HepG2 (cell line): ENCODE data around the gene NCOA7. TPM values are rescaled to one million over a fixed set of nuclear protein-coding genes. Genes with fewer than 3 reads are reported as not detected.

Source experiments
- HMG20B ChIP-seq: conservative IDR thresholded peaks from 2 replicates; pipeline ENCODE4 v1.6.1; 2016; ENCODE audit warnings: missing genetic modification reagents, missing compliant biosample characterization
- KLF12 ChIP-seq: sonication (generic); formaldehyde crosslinking; IDR thresholded peaks from 2 replicates; pipeline ENCODE4 v1.4.0; 2020; ENCODE audit warnings: missing genetic modification reagents, borderline replicate concordance
- KLF9 ChIP-seq: IDR thresholded peaks from 2 replicates; pipeline ENCODE4 v1.6.1; 2016; ENCODE audit warnings: low read depth
- MAX ChIP-seq: IDR thresholded peaks from 2 replicates; pipeline ENCODE4 v1.6.1; 2012; ENCODE audit warnings: inconsistent platforms
- NCOR1 ChIP-seq: fragments of 200-600 bp; sonication (generic); IDR thresholded peaks from 2 replicates; pipeline ENCODE4 v1.7.0; 2017; ENCODE audit warnings: antibody characterized with exemption, low read length, borderline replicate concordance
- NFE2 ChIP-seq: sonication (generic); formaldehyde crosslinking; IDR thresholded peaks from 2 replicates; pipeline ENCODE4 v1.4.0; 2020; ENCODE audit warnings: missing genetic modification reagents
- NR2F6 ChIP-seq, 2 experiments: IDR thresholded peaks; 2 replicates each; pipeline ENCODE4 v1.6.1; 2016; ENCODE audit warnings: antibody characterized with exemption in 1 of 2, mild to moderate bottlenecking in 1 of 2
- ONECUT2 ChIP-seq: sonication (generic); formaldehyde crosslinking; IDR thresholded peaks from 2 replicates; pipeline ENCODE4 v1.4.0; 2020; ENCODE audit warnings: missing genetic modification reagents
- SALL1 ChIP-seq: sonication (generic); formaldehyde crosslinking; IDR thresholded peaks from 2 replicates; pipeline ENCODE4 v1.8.0; 2022; ENCODE audit warnings: mild to moderate bottlenecking, missing genetic modification reagents
- TFE3 ChIP-seq: IDR thresholded peaks from 2 replicates; pipeline ENCODE4 v1.6.1; 2016
- ZNF101 ChIP-seq: sonication (generic); formaldehyde crosslinking; IDR thresholded peaks from 2 replicates; pipeline ENCODE4 v1.4.0; 2020; ENCODE audit warnings: mild to moderate bottlenecking, low read depth, missing genetic modification reagents, borderline replicate concordance
- ZNF124 ChIP-seq: sonication (generic); formaldehyde crosslinking; IDR thresholded peaks from 2 replicates; pipeline ENCODE4 v1.4.0; 2020; ENCODE audit warnings: missing genetic modification reagents
- ZNF24 ChIP-seq: fragments of 450-650 bp; IDR thresholded peaks from 2 replicates; pipeline ENCODE4 v1.6.1; 2017; ENCODE audit warnings: antibody characterized with exemption, mild to moderate bottlenecking
- ZNF263 ChIP-seq: sonication (generic); formaldehyde crosslinking; IDR thresholded peaks from 2 replicates; pipeline ENCODE4 v1.4.0; 2020; ENCODE audit warnings: missing genetic modification reagents
- ZNF761 ChIP-seq: sonication (generic); formaldehyde crosslinking; conservative IDR thresholded peaks from 2 replicates; pipeline ENCODE4 v1.4.0; 2020; ENCODE audit warnings: mild to moderate bottlenecking, missing genetic modification reagents
- ZNF839 ChIP-seq: sonication (generic); formaldehyde crosslinking; IDR thresholded peaks from 2 replicates; pipeline ENCODE4 v1.4.0; 2020; ENCODE audit warnings: missing genetic modification reagents, mild to moderate bottlenecking, borderline replicate concordance
- ZSCAN20 ChIP-seq: sonication (generic); formaldehyde crosslinking; IDR thresholded peaks from 2 replicates; pipeline ENCODE4 v1.4.0; 2020; ENCODE audit warnings: missing genetic modification reagents, mild to moderate bottlenecking, borderline replicate concordance
- polyA plus RNA-seq, 8 experiments: library from polyadenylated mRNA; depleted of rRNA in 3 of 8; stranded (reverse) in 7 of 8; unstranded in 1 of 8; fragments of >200 nt; fragmentation: Illumina TruSeq in 4 of 8; extraction: Trizol in 4 of 8; gene quantifications; 2 replicates each; pipeline versions ENCODE4 v1.2.1 to v1.2.3, GENCODE V29; 2011 to 2016; ENCODE audit warnings: low read depth in 4 of 8, missing spikeins in 1 of 8, mixed read lengths in 1 of 8; ENCODE audit not compliant: insufficient read depth in 1 of 8
- total RNA-seq, 5 experiments: library from RNA; depleted of rRNA; stranded (reverse); fragments of >200 nt; fragmentation: Illumina TruSeq; extraction: Trizol; gene quantifications; 2 replicates each; pipeline ENCODE4 v1.2.3, GENCODE V29; 2016; ENCODE audit warnings: low read depth in 1 of 5
- TF ChIP-seq, protein P1 (sequence below): sonication (generic); formaldehyde crosslinking; conservative IDR thresholded peaks from 2 replicates; pipeline ENCODE4 v1.4.0; 2020; ENCODE audit warnings: mild to moderate bottlenecking, missing genetic modification reagents, moderate library complexity
- TF ChIP-seq, protein P2 (sequence below), 2 experiments: fragments of 450-650 bp in 1 of 2; sonication (generic) in 1 of 2; formaldehyde crosslinking; IDR thresholded peaks; 2 replicates each; pipeline versions ENCODE4 v1.5.0 to v1.8.0; 2020 to 2022; ENCODE audit warnings: mild to moderate bottlenecking in 1 of 2, missing genetic modification reagents in 1 of 2
- TF ChIP-seq, protein P3 (sequence below): sonication (generic); formaldehyde crosslinking; IDR thresholded peaks from 2 replicates; pipeline ENCODE4 v1.4.0; 2020; ENCODE audit warnings: missing genetic modification reagents

The NCOA7 gene
- total and polyA plus RNA-seq, 2 of the 13 experiments (the other 11 are each of a cell fraction or from before 2014, with no cell fraction given): 13.6 to 20.8 TPM

- TF ChIP-seq, protein P1, sequence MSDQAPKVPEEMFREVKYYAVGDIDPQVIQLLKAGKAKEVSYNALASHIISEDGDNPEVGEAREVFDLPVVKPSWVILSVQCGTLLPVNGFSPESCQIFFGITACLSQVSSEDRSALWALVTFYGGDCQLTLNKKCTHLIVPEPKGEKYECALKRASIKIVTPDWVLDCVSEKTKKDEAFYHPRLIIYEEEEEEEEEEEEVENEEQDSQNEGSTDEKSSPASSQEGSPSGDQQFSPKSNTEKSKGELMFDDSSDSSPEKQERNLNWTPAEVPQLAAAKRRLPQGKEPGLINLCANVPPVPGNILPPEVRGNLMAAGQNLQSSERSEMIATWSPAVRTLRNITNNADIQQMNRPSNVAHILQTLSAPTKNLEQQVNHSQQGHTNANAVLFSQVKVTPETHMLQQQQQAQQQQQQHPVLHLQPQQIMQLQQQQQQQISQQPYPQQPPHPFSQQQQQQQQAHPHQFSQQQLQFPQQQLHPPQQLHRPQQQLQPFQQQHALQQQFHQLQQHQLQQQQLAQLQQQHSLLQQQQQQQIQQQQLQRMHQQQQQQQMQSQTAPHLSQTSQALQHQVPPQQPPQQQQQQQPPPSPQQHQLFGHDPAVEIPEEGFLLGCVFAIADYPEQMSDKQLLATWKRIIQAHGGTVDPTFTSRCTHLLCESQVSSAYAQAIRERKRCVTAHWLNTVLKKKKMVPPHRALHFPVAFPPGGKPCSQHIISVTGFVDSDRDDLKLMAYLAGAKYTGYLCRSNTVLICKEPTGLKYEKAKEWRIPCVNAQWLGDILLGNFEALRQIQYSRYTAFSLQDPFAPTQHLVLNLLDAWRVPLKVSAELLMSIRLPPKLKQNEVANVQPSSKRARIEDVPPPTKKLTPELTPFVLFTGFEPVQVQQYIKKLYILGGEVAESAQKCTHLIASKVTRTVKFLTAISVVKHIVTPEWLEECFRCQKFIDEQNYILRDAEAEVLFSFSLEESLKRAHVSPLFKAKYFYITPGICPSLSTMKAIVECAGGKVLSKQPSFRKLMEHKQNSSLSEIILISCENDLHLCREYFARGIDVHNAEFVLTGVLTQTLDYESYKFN (CRISPR knock-in tag): 0 out of 2 replicates have a peak, but pooled peaks have one; percentile 9
- TF ChIP-seq NCOR1 (peak; percentile 82; the same call in 1 of the 2 replicates), ZNF761 (CRISPR knock-in tag) (no peak; the same call in 1 of the 2 replicates), ONECUT2 (CRISPR knock-in tag) (no peak; the same call in 1 of the 2 replicates), ZNF101 (no peak; the same call in 1 of the 2 replicates), KLF12 (CRISPR knock-in tag) (peak; percentile 93; the same call in 1 of the 2 replicates), NFE2 (CRISPR knock-in tag) (no peak), TFE3 (CRISPR knock-in tag) (peak; percentile 33; the same call in 1 of the 2 replicates), SALL1 (peak; percentile 69), KLF9 (peak; percentile 94; the same call in 1 of the 2 replicates), HMG20B (CRISPR knock-in tag) (peak; percentile 51; the same call in 1 of the 2 replicates), ZNF124 (CRISPR knock-in tag) (peak; percentile 89; the same call in 1 of the 2 replicates), NR2F6 (IDR thresholded peaks at IDR 0.05) (peak; percentile 41; the same call in 1 of the 2 replicates), NR2F6 (CRISPR knock-in tag; IDR thresholded peaks at IDR 0.05) (no peak), MAX (no peak), ZNF839 (CRISPR knock-in tag) (no peak), ZNF24 (peak; percentile 100), ZNF263 (CRISPR knock-in tag) (0 out of 2 replicates have a peak, but pooled peaks have one; percentile 37), ZSCAN20 (CRISPR knock-in tag) (peak; percentile 86; the same call in 1 of the 2 replicates)
- TF ChIP-seq, protein P2, sequence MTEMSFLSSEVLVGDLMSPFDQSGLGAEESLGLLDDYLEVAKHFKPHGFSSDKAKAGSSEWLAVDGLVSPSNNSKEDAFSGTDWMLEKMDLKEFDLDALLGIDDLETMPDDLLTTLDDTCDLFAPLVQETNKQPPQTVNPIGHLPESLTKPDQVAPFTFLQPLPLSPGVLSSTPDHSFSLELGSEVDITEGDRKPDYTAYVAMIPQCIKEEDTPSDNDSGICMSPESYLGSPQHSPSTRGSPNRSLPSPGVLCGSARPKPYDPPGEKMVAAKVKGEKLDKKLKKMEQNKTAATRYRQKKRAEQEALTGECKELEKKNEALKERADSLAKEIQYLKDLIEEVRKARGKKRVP (CRISPR knock-in tag; IDR thresholded peaks at IDR 0.05): peak in 1 of 2 experiments; percentile 36; a peak in 1 of 4 replicates
- TF ChIP-seq, protein P3, sequence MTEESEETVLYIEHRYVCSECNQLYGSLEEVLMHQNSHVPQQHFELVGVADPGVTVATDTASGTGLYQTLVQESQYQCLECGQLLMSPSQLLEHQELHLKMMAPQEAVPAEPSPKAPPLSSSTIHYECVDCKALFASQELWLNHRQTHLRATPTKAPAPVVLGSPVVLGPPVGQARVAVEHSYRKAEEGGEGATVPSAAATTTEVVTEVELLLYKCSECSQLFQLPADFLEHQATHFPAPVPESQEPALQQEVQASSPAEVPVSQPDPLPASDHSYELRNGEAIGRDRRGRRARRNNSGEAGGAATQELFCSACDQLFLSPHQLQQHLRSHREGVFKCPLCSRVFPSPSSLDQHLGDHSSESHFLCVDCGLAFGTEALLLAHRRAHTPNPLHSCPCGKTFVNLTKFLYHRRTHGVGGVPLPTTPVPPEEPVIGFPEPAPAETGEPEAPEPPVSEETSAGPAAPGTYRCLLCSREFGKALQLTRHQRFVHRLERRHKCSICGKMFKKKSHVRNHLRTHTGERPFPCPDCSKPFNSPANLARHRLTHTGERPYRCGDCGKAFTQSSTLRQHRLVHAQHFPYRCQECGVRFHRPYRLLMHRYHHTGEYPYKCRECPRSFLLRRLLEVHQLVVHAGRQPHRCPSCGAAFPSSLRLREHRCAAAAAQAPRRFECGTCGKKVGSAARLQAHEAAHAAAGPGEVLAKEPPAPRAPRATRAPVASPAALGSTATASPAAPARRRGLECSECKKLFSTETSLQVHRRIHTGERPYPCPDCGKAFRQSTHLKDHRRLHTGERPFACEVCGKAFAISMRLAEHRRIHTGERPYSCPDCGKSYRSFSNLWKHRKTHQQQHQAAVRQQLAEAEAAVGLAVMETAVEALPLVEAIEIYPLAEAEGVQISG (CRISPR knock-in tag): peak; percentile 54; the same call in 1 of the 2 replicates
Observed at GRCh38 chr6:125779924-125780539, 10.7 kb upstream of the NCOA7 start (continued).
